ENCODE results near the gene PIK3CD.

Gene PIK3CD

GRCh38 chr1:9764550-9764949 is 113.0 kb downstream of the PIK3CD start:
- no peak for TF ChIP-seq CTCF (conservative IDR thresholded peaks at IDR 0.05; ENCODE audit: low read depth, low read length)
- no peak overlapping the region for H3K4me3 ChIP-seq (ENCODE audit: low read length)
- no peak for DNase-seq (ENCODE audit: low read depth)

GRCh38 chr1:9766759-9767442 is 115.4 kb downstream of the PIK3CD start:
- no peak for TF ChIP-seq CTCF (conservative IDR thresholded peaks at IDR 0.05; ENCODE audit: low read depth, low read length)
- H3K4me3 ChIP-seq (ENCODE audit: low read length): no peak overlapping the region
- DNase-seq (ENCODE audit: low read depth): peak; percentile 84

DNA sequence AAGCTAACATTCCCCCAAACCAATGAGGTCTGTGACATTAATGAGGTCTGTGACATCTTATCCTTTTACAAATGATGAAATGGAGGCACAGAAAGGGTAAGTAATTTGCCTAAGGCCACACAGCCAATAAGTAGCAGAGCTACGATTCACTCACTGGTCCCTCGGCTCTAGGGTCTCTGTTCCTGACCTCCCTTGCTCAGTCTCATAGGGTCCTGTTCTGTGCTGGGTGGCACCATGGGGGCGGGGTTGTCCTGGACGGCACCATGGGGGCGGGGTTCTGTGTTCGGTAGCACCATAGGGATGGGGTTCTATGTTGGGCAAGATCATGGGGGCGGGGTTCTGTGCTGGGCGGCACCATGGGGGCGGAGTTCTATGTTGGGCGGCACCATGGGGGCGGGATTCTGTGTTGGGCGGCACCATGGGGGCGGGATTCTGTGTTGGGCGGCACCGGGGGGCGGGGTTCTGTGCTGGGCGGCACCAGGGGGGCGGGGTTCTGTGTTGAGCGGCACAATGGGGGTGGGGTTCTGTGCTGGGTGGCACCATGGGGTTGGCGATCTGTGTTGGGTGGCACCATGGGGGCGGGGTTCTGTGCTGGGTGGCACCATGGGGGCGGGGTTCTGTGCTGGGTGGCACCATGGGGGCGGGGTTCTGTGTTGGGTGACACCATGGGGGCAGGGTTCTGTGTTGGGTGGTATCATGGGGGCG is 116.6 kb downstream of the PIK3CD start:
- no peak for TF ChIP-seq CTCF (conservative IDR thresholded peaks at IDR 0.05; ENCODE audit: low read depth, low read length)
- no peak for DNase-seq (ENCODE audit: low read depth)

DNA sequence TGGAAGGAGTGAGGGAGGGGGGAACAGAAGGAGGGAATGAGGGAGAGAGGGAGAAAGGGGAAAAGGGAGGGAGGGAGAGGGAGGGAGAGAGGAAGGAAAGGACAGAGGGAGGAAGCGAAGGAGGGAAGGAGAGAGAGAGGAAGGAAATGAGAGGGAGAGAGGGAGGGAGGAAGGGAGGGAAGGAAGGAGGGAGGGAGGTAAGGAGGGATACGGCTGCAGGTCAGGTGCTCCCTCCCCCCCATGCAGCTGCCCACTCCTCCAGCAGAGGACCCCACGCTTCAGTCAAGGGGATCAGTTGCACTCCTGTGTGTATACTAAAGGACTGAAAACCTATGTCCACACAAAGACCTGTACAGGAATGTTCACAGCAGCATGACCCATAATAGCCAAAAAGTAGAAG is 117.5 kb downstream of the PIK3CD start:
- no peak for TF ChIP-seq CTCF (conservative IDR thresholded peaks at IDR 0.05; ENCODE audit: low read depth, low read length)
- no peak overlapping the region for H3K4me3 ChIP-seq (ENCODE audit: low read length)
- no peak for DNase-seq (ENCODE audit: low read depth)

More for the DNA sequence above, 116.6 kb downstream of the PIK3CD start:
- no peak overlapping the region for H3K4me3 ChIP-seq (ENCODE audit: low read length)

DNA sequence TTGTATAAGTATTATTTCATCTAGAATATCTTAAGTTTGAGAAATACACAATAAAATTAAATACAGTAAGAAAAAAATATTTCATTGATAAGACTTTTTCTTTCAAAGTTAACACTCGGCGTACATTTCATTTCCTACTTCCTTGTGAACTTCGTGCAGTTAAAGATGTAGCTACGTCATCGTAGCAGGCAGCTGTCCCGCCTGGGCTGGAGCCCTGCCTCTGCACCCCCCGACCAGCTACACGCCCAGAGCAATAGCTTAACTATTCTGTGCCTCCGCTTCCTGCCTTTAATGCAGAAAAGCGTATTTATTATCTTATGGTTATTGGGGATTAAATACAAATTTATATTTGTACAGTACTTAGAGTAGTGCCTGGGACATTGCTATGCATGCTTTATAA is 118.8 kb downstream of the PIK3CD start:
- H3K4me3 ChIP-seq (ENCODE audit: low read length): no peak overlapping the region
- no peak for DNase-seq (ENCODE audit: low read depth)
- TF ChIP-seq CTCF (conservative IDR thresholded peaks at IDR 0.05; ENCODE audit: low read depth, low read length): no peak

DNA sequence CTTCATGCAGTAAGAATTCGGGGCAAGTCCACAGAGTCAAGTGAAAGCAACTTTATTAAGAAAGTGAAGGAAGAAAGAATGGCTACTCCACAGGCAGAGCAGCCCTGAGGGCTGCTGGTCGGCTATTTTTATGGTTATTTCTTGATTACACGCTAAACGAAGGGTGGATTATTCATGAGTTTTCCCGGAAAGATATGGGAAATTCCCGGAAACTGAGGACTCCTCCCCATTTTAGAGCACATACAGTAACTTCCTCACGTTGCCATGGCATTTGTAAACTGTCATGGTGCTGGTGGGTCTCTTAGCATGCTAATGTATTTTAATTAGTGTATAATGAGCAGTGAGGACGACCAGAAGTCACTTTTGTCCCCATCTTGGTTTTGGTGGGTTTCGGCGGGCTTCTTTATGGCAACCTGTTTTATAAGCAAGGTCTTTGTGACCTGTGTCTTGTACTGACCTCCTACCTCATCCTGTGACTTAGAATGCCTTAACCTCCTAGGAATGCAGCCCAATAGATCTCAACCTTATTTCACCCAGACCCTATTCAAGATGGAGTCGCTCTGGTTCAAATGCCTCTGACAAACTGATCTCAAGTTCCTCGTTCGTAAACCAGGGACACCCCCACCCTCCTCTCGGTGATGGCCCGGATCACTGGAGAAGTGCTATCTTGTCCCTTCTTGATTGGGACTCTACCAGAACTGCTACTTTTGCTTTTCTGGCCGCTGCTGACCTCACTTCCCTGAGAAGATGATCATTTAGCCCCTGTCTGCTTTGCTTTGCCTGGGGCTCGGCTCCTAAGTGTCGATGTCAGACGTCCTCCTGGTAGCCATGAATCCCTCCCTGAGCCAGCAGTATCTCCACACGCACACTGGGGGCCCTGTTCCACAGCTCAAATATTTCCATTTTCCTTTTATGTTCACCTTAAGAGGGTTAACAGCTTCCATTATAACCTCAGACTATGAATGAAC is 123.5 kb downstream of the PIK3CD start:
- TF ChIP-seq CTCF (conservative IDR thresholded peaks at IDR 0.05; ENCODE audit: low read depth, low read length): no peak
- no peak overlapping the region for H3K4me3 ChIP-seq (ENCODE audit: low read length)
- no peak for DNase-seq (ENCODE audit: low read depth)

Measured in retinal pigment epithelial cell (primary cell).